ENCODE measurements around the gene KLHL6.

GRCh38 chr3:183490653-183491052 lies 64.9 kb downstream of the KLHL6 start:
- TF ChIP-seq FOXM1 (IDR thresholded peaks at IDR 0.05; ENCODE audit: low read depth): no peak
- TF ChIP-seq CTCF (IDR thresholded peaks at IDR 0.05): no peak
- TF ChIP-seq GATA2 (CRISPR knock-in tag; IDR thresholded peaks at IDR 0.05): no peak
- no peak for TF ChIP-seq EP300 (IDR thresholded peaks at IDR 0.05; ENCODE audit: borderline replicate concordance in 1 of 2, low read depth in 1 of 2, low read length in 1 of 2)
- no peak for TF ChIP-seq SMC3 (IDR thresholded peaks at IDR 0.05; ENCODE audit: low read depth, low read length)
- no peak for TF ChIP-seq CHD2 (IDR thresholded peaks at IDR 0.05; ENCODE audit: low read length, partially characterized antibody)
- TF ChIP-seq RFX5 (IDR thresholded peaks at IDR 0.05; ENCODE audit: low read length): no peak
- TF ChIP-seq, protein P1, sequence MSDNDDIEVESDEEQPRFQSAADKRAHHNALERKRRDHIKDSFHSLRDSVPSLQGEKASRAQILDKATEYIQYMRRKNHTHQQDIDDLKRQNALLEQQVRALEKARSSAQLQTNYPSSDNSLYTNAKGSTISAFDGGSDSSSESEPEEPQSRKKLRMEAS (IDR thresholded peaks at IDR 0.05; ENCODE audit: low read depth): no peak
- TF ChIP-seq PBX3 (IDR thresholded peaks at IDR 0.05): no peak
- TF ChIP-seq EZH2phosphoT487 (IDR thresholded peaks at IDR 0.05; ENCODE audit: borderline replicate concordance, low read depth): no peak
- no peak for TF ChIP-seq ZBTB33 (IDR thresholded peaks at IDR 0.05; ENCODE audit: borderline replicate concordance, low read depth)

Data from SK-N-SH (cell line).